HepG2 (cell line): Measurements from ENCODE around the gene MED10.

ENCODE experiments used
- CREB1 ChIP-seq, 2 experiments: fragments of 450-650 bp in 1 of 2; IDR thresholded peaks; 2 replicates each; pipeline ENCODE4 v1.6.1; 2016 to 2017; ENCODE audit warnings: control low read depth in 1 of 2, mild to moderate bottlenecking in 1 of 2, missing compliant biosample characterization in 1 of 2, missing genetic modification characterization in 1 of 2
- CTCF ChIP-seq: sonication (generic); formaldehyde crosslinking; IDR thresholded peaks from 2 replicates; pipeline ENCODE4 v1.5.0; 2020; ENCODE audit warnings: mild to moderate bottlenecking, missing genetic modification reagents, moderate library complexity
- EZH2 ChIP-seq: conservative IDR thresholded peaks from 2 replicates; pipeline ENCODE4 v1.6.1; 2012; ENCODE audit warnings: mild to moderate bottlenecking, low read depth, low read length, moderate library complexity
- HOMEZ ChIP-seq: IDR thresholded peaks from 2 replicates; pipeline ENCODE4 v1.6.1; 2016; ENCODE audit warnings: low read depth
- SP1 ChIP-seq, 2 experiments: fragments of 450-650 bp in 1 of 2; sonication (generic) in 1 of 2; formaldehyde crosslinking in 1 of 2; IDR thresholded peaks; 2 replicates each; pipeline versions ENCODE4 v1.4.0 to v1.6.1; 2016 to 2020; ENCODE audit warnings: missing genetic modification reagents in 1 of 2
- ZBTB21 ChIP-seq: sonication (generic); formaldehyde crosslinking; IDR thresholded peaks from 2 replicates; pipeline ENCODE4 v1.4.0; 2020; ENCODE audit warnings: missing genetic modification reagents
- TF ChIP-seq, protein P1 (sequence below): IDR thresholded peaks from 2 replicates; pipeline ENCODE4 v1.6.1; 2012; ENCODE audit warnings: low read depth, low read length, improper control_type of control experiment

GRCh38 chr5:6365977-6366590 is 12.3 kb downstream of the MED10 start:
- TF ChIP-seq EZH2 = no peak
- TF ChIP-seq CREB1 (IDR thresholded peaks at IDR 0.05) = no peak
- no peak for TF ChIP-seq CREB1 (CRISPR knock-in tag; IDR thresholded peaks at IDR 0.05)
- TF ChIP-seq HOMEZ (CRISPR knock-in tag) = no peak
- TF ChIP-seq, protein P1, sequence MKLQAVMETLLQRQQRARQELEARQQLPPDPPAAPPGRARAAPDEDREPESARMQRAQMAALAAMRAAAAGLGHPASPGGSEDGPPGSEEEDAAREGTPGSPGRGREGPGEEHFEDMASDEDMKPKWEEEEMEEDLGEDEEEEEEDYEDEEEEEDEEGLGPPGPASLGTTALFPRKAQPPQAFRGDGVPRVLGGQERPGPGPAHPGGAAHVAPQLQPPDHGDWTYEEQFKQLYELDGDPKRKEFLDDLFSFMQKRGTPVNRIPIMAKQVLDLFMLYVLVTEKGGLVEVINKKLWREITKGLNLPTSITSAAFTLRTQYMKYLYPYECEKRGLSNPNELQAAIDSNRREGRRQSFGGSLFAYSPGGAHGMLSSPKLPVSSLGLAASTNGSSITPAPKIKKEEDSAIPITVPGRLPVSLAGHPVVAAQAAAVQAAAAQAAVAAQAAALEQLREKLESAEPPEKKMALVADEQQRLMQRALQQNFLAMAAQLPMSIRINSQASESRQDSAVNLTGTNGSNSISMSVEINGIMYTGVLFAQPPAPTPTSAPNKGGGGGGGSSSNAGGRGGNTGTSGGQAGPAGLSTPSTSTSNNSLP = no peak
- no peak for TF ChIP-seq CTCF
- TF ChIP-seq ZBTB21 (CRISPR knock-in tag) = no peak
- TF ChIP-seq SP1 (IDR thresholded peaks at IDR 0.05) = no peak
- no peak for TF ChIP-seq SP1 (CRISPR knock-in tag; IDR thresholded peaks at IDR 0.05)
